Endothelial cell of umbilical vein (primary cell): ENCODE data around the gene SYDE2. TPM values are rescaled to one million over a fixed set of nuclear protein-coding genes. Genes with fewer than 3 reads are reported as not detected.

ENCODE experiments used
- BruUV-seq: library from RNA; stranded (reverse); fragments of 400-500 nt; replicated peaks from 2 replicates; lab custom pipeline; 2021; lab: Mats Ljungman, UMichigan
- CTCF ChIA-PET: fragments of 300-600, 350-600 bp; sonication (Branson Sonifier 250); formaldehyde crosslinking; loops from one replicate; lab custom pipeline; 2021; ENCODE audit warnings: antibody characterized with exemption, inconsistent platforms; lab: Charles Lee
- POLR2A ChIA-PET: fragments of 300-600, 350-600 bp; sonication (Branson Sonifier 250); formaldehyde crosslinking; loops from one replicate; lab custom pipeline; 2021; ENCODE audit warnings: antibody characterized with exemption, inconsistent platforms; lab: Charles Lee
- DNase-seq: peaks from one replicate; pipeline ENCODE4 v3.0.0-alpha.2; 2011; ENCODE audit warnings: low read depth, low spot score
- FAIRE-seq: peaks from 2 replicates; lab custom pipeline; 2011; peaks lifted over from hg19 to GRCh38; lab: Jason Lieb, UNC
- H2AFZ ChIP-seq: 2 replicates; pipeline ENCODE4 v1.6.0; 2012; ENCODE audit warnings: low read depth, low read length, control low read depth, inconsistent platforms
- H3K27ac ChIP-seq: 2 replicates; pipeline ENCODE4 v1.5.1; 2011; ENCODE audit warnings: low read depth, mild to moderate bottlenecking, control low read depth, low read length, moderate library complexity; ENCODE audit not compliant: insufficient read depth
- H3K27me3 ChIP-seq, 2 experiments: 2 replicates each; pipeline versions ENCODE4 v1.6.0 to v1.6.1; 2011; ENCODE audit warnings: low read length in 2 of 2, mixed read lengths in 1 of 2; ENCODE audit not compliant: control insufficient read depth in 2 of 2, insufficient read depth in 2 of 2
- H3K36me3 ChIP-seq, 2 experiments: 2 replicates in 1 of 2; 3 replicates in 1 of 2; pipeline ENCODE4 v1.5.1; 2011; ENCODE audit warnings: low read length in 2 of 2, mild to moderate bottlenecking in 1 of 2, moderate library complexity in 1 of 2; ENCODE audit not compliant: control insufficient read depth in 2 of 2, insufficient read depth in 2 of 2; ENCODE audit errors: extremely low read depth in 1 of 2
- H3K4me1 ChIP-seq: 3 replicates; pipeline ENCODE4 v1.5.1; 2011; ENCODE audit warnings: mild to moderate bottlenecking, low read length; ENCODE audit not compliant: control insufficient read depth, insufficient read depth; ENCODE audit errors: extremely low read depth
- H3K4me2 ChIP-seq: 2 replicates; pipeline ENCODE4 v1.6.1; 2011; ENCODE audit warnings: low read length, control low read depth, mixed read lengths; ENCODE audit not compliant: insufficient read depth
- H3K4me3 ChIP-seq, 3 experiments: fragments of 200-600 bp in 1 of 3; sonication (generic), shearing (Covaris generic) in 1 of 3; replicated peaks in 1 of 3; 2 replicates each; pipeline ENCODE4 v1.5.1; 2011 to 2016; ENCODE audit warnings: control low read depth in 3 of 3, low read length in 3 of 3, mild to moderate bottlenecking in 2 of 3, inconsistent platforms in 1 of 3, low read depth in 1 of 3, moderate library complexity in 1 of 3; ENCODE audit not compliant: insufficient read depth in 1 of 3
- H3K79me2 ChIP-seq: 2 replicates; pipeline ENCODE4 v1.6.0; 2012; ENCODE audit warnings: low read length, inconsistent platforms; ENCODE audit not compliant: control insufficient read depth, insufficient read depth
- H3K9ac ChIP-seq: replicated peaks from 2 replicates; pipeline ENCODE3; 2011; ENCODE audit warnings: low read length, control low read depth; ENCODE audit not compliant: insufficient read depth; ENCODE audit errors: extremely low read depth
- H3K9me1 ChIP-seq: replicated peaks from 3 replicates; pipeline ENCODE4 v1.6.0; 2011; ENCODE audit warnings: mild to moderate bottlenecking, low read length; ENCODE audit not compliant: control insufficient read depth, insufficient read depth; ENCODE audit errors: extremely low read depth
- H3K9me3 ChIP-seq: replicated peaks from 2 replicates; pipeline ENCODE4 v1.5.1; 2012; ENCODE audit warnings: low read length, inconsistent platforms; ENCODE audit not compliant: control insufficient read depth, insufficient read depth
- H4K20me1 ChIP-seq: replicated peaks from 2 replicates; pipeline ENCODE3; 2011; ENCODE audit warnings: mild to moderate bottlenecking, low read length; ENCODE audit not compliant: control insufficient read depth, insufficient read depth; ENCODE audit errors: extremely low read depth
- CTCF ChIP-seq, 2 donors: IDR thresholded peaks; 1 replicate in 1 of 2; 2 replicates in 1 of 2; pipeline ENCODE4 v1.5.1; 2011; ENCODE audit warnings: low read length in 2 of 2, mild to moderate bottlenecking in 2 of 2, moderate library complexity in 2 of 2, control low read depth in 1 of 2, inconsistent platforms in 1 of 2, low read depth in 1 of 2; ENCODE audit not compliant: insufficient read depth in 1 of 2; ENCODE audit errors: extremely low read depth in 1 of 2
- EZH2 ChIP-seq: IDR thresholded peaks from 2 replicates; pipeline ENCODE4 v1.6.1; 2012; ENCODE audit warnings: borderline replicate concordance, low read depth, mild to moderate bottlenecking, moderate library complexity, low read length, inconsistent platforms; ENCODE audit not compliant: severe bottlenecking
- FOS ChIP-seq: IDR thresholded peaks from 2 replicates; pipeline ENCODE4 v1.6.1; 2011; ENCODE audit warnings: mild to moderate bottlenecking, low read length, moderate library complexity, borderline replicate concordance; ENCODE audit not compliant: insufficient read depth
- GATA2 ChIP-seq: IDR thresholded peaks from 2 replicates; pipeline ENCODE4 v1.7.0; 2011; ENCODE audit warnings: low read depth, mild to moderate bottlenecking, moderate library complexity, mixed read lengths, low read length; ENCODE audit not compliant: insufficient read length, insufficient read depth
- JUN ChIP-seq: IDR thresholded peaks from 2 replicates; pipeline ENCODE4 v1.6.1; 2011; ENCODE audit warnings: borderline replicate concordance, low read depth; ENCODE audit not compliant: insufficient read length, insufficient read depth
- MAX ChIP-seq: IDR thresholded peaks from 2 replicates; pipeline ENCODE4 v1.6.1; 2011; ENCODE audit not compliant: insufficient read depth, insufficient read length
- MYC ChIP-seq: IDR thresholded peaks from one replicate; pipeline ENCODE4 v1.6.1; 2011; ENCODE audit warnings: mild to moderate bottlenecking, low read depth, low read length
- POLR2A ChIP-seq: IDR thresholded peaks from 2 replicates; pipeline ENCODE4 v1.6.1; 2012; ENCODE audit warnings: low read depth, mild to moderate bottlenecking, control low read depth, low read length
- POLR2AphosphoS5 ChIP-seq: IDR thresholded peaks from 2 replicates; pipeline ENCODE4 v1.6.1; 2012; ENCODE audit warnings: low read depth, mild to moderate bottlenecking, control low read depth, low read length, moderate library complexity; ENCODE audit not compliant: insufficient read depth
- dilution Hi-C: fragments of 300-500 bp; cut with MboI; formaldehyde crosslinking; loops from one replicate; pipeline ENCODE4 v1.15.0; 2019; ENCODE audit warnings: low sequenced_read_pairs; ENCODE audit not compliant: extremely low pct_ligation_motif_present
- intact Hi-C: fragments of 100-400 bp; cut with micrococcal nuclease; formaldehyde crosslinking; loops from one replicate; pipeline ENCODE4 v1.10.0; 2022
- polyA plus RNA-seq, 4 experiments: library from polyadenylated mRNA; depleted of rRNA in 3 of 4; stranded (reverse) in 3 of 4; unstranded in 1 of 4; fragments of >200 nt; gene quantifications; 2 replicates each; pipeline versions ENCODE4 v1.2.1 to v1.2.3, GENCODE V29; 2011 to 2012; ENCODE audit warnings: missing spikeins in 1 of 4
- total RNA-seq: library from RNA; stranded (reverse); gene quantifications from 2 replicates; pipeline ENCODE4 v1.2.3, GENCODE V29; 2021

SYDE2 gene
- total and polyA plus RNA-seq, 2 donors (not counting 3 experiments of a cell fraction or from before 2014, with no cell fraction given): 0.52 to 3.1 TPM

GRCh38 chr1:85125891-85126290, 74.9 kb downstream of the SYDE2 start:
- no peaks in the 10 kb centered on the region for H3K9me3 ChIP-seq
- H3K27ac ChIP-seq: no peak overlapping the region
- no peak for TF ChIP-seq CTCF (IDR thresholded peaks at IDR 0.05; ENCODE audit: extremely low read depth in 1 of 2, insufficient read depth in 1 of 2, low read depth in 1 of 2, low read length in 2 of 2)
- TF ChIP-seq POLR2AphosphoS5: no peak
- no peak for TF ChIP-seq POLR2A
- TF ChIP-seq GATA2: no peak
- TF ChIP-seq MYC: no peak
- no peak for TF ChIP-seq EZH2
- no peak for TF ChIP-seq FOS
- no peak for TF ChIP-seq JUN
- TF ChIP-seq MAX: no peak
- no peak for FAIRE-seq
- H3K79me2 ChIP-seq: no peaks in the 10 kb centered on the region
- intact Hi-C loops: no loop called here
- no peak overlapping the region for H3K4me3 ChIP-seq
- no peaks in the 10 kb centered on the region for H3K4me1 ChIP-seq
- ChIA-PET POLR2A (no interaction called here), CTCF (interaction anchor here (1.0 kb wide), 1 partner anchor 129 kb away, joined by 5 read pairs; no protein-coding TSS in a partner anchor)
- no peak overlapping the region for H2AFZ ChIP-seq
- no peaks in the 10 kb centered on the region for H4K20me1 ChIP-seq
- DNase-seq: no peak
- no peaks in the 10 kb centered on the region for H3K36me3 ChIP-seq
- peaks cover 16 to 18% of the 10 kb centered on the region in 2 experiments for H3K27me3 ChIP-seq
- no peak overlapping the region for H3K4me2 ChIP-seq
- dilution Hi-C loops: no loop called here
- BruUV-seq: no TSS peak
- no peaks in the 10 kb centered on the region for H3K9me1 ChIP-seq
- no peak overlapping the region for H3K9ac ChIP-seq
